ENCODE results near the gene SYNGR3.
A peak's percentile ranks its signal among the peaks of the same experiment; 100 is the strongest.

SYNGR3 gene

DNA sequence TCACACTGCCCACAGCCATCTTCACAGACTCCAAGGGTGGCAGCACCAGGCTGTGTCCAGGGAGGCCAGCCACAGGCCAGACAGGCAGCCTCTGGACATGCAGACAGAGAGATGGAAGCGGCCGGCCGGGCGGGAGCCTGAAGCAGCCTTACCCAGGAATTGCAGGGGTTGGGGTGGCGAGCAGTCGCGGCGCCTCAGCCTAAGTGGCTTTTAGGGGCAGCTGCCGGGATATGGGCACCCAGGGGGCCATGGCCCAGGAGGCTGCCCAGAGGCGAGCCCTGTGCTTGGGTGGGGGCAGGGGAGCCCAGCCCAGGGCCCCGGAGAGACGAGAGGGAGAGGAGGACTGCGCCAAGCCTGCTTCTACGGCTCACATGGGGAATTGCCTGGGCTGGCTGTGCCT, 35.5 kb downstream of the SYNGR3 start:
- no peaks in the 10 kb centered on the region for H3K9me3 ChIP-seq (ENCODE audit: insufficient read depth, low read length)

DNA sequence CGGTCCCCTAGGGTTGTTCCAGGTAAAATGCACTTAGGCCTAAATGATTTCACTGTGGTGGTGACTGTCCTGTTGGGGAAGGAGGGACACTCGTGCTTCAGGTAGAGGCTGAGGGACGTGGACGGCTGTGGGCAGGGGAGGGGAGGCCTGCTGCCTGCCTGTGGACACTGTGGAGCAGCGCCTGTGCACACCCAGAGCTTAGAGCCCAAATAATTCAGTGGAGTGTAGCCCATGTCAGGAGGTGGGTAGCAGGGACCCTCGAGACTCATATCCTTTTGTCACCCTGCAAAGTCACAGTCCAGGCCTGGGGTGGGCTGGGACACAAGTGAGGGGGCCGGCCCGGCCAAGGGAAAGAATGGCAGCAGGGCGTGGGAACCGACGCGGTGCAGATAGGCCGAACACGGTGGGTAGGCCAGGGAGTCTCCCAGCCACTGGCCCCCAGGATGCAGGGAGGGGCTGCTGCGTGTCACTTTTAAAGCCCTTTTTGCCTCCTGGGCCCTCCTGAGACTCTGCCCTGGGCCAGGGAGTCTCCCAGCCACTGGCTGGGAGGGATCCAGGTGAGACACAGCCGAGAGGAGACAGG, 36.2 kb downstream of the SYNGR3 start:
- H4K20me1 ChIP-seq (ENCODE audit: insufficient read depth, low read length) = no peaks in the 10 kb centered on the region
- H3K4me3 ChIP-seq (ENCODE audit: low read length) = no peak overlapping the region; the same call in 1 of the 2 replicates
- no peak overlapping the region for H2AFZ ChIP-seq (ENCODE audit: low read depth, low read length)
- peaks cover 10% of the 10 kb centered on the region; the same call in 1 of the 2 replicates for H3K4me1 ChIP-seq (ENCODE audit: low read length)
- no peak overlapping the region for H3K4me2 ChIP-seq (ENCODE audit: low read length)
- no peak overlapping the region for H3K27ac ChIP-seq (ENCODE audit: low read length)
- H3K9ac ChIP-seq (ENCODE audit: low read length) = no peak overlapping the region
- H3K79me2 ChIP-seq (ENCODE audit: low read length) = no peaks in the 10 kb centered on the region
- H3K27me3 ChIP-seq (ENCODE audit: low read depth, low read length) = peaks cover 28% of the 10 kb centered on the region
- no peaks in the 10 kb centered on the region for H3K36me3 ChIP-seq (replicated peaks; ENCODE audit: low read depth, low read length)
- no peak for TF ChIP-seq EZH2phosphoT487 (IDR thresholded peaks at IDR 0.05; ENCODE audit: low read depth)
- no peak for TF ChIP-seq CTCF (IDR thresholded peaks at IDR 0.05; ENCODE audit: low read depth, low read length)
- H3K9me3 ChIP-seq (ENCODE audit: insufficient read depth, low read length) = no peaks in the 10 kb centered on the region

More for the DNA sequence above, 35.5 kb downstream of the SYNGR3 start:
- Histone ChIP-seq H2AFZ (ENCODE audit: low read depth, low read length) (no peak overlapping the region), H3K79me2 (ENCODE audit: low read length) (no peaks in the 10 kb centered on the region), H3K4me3 (ENCODE audit: low read length) (no peak overlapping the region), H3K4me2 (ENCODE audit: low read length) (no peak overlapping the region), H3K9ac (ENCODE audit: low read length) (no peak overlapping the region), H3K27me3 (ENCODE audit: low read depth, low read length) (peaks cover 28% of the 10 kb centered on the region), H3K4me1 (ENCODE audit: low read length) (peaks cover 10% of the 10 kb centered on the region; the same call in 1 of the 2 replicates), H3K27ac (ENCODE audit: low read length) (no peak overlapping the region), H4K20me1 (ENCODE audit: insufficient read depth, low read length) (no peaks in the 10 kb centered on the region), H3K36me3 (replicated peaks; ENCODE audit: low read depth, low read length) (no peaks in the 10 kb centered on the region)
- no peak for TF ChIP-seq CTCF (IDR thresholded peaks at IDR 0.05; ENCODE audit: low read depth, low read length)
- no peak for TF ChIP-seq EZH2phosphoT487 (IDR thresholded peaks at IDR 0.05; ENCODE audit: low read depth)

GRCh38 chr16:2026461-2027023, 36.8 kb downstream of the SYNGR3 start, which contains the start of gene NHERF2:
Gene NHERF2, plus strand, starts transcription at chr16:2026902. Its CDS starts 104 bp downstream, at chr16:2027006.
- H3K4me1 ChIP-seq (ENCODE audit: low read length) = peaks cover 10% of the 10 kb centered on the region; the same call in 1 of the 2 replicates
- TF ChIP-seq EZH2phosphoT487 (IDR thresholded peaks at IDR 0.05; ENCODE audit: low read depth) = no peak
- TF ChIP-seq CTCF (IDR thresholded peaks at IDR 0.05; ENCODE audit: low read depth, low read length) = no peak

More at GRCh38 chr16:2026461-2027023, 36.8 kb downstream of the SYNGR3 start, which contains the start of gene NHERF2:
- peak within 1 kb of the TSS; percentile 70 for H3K4me3 ChIP-seq (ENCODE audit: low read length)
- no peak within 1 kb of the TSS for H3K9ac ChIP-seq (ENCODE audit: low read length)
- H2AFZ ChIP-seq (ENCODE audit: low read depth, low read length) = no peak within 1 kb of the TSS
- H4K20me1 ChIP-seq (ENCODE audit: insufficient read depth, low read length) = no peaks in the 10 kb centered on the region
- H3K27me3 ChIP-seq (ENCODE audit: low read depth, low read length) = peaks cover 28% of the 10 kb centered on the region
- no peaks in the 10 kb centered on the region for H3K36me3 ChIP-seq (replicated peaks; ENCODE audit: low read depth, low read length)
- H3K9me3 ChIP-seq (ENCODE audit: insufficient read depth, low read length) = no peaks in the 10 kb centered on the region
- no peaks in the 10 kb centered on the region for H3K79me2 ChIP-seq (ENCODE audit: low read length)
- no peak within 1 kb of the TSS for H3K27ac ChIP-seq (ENCODE audit: low read length)
- H3K4me2 ChIP-seq (ENCODE audit: low read length) = peak within 1 kb of the TSS; percentile 51
